NCI-H2196 treated with DMSO at 0.1 percent for 48 hours (cell line): ENCODE measurements around the gene NUDT14.

Experiments used
- DNase-seq: peaks from one replicate; lab custom pipeline; 2025; ENCODE audit not compliant: unreplicated experiment; lab: John Stamatoyannopoulos, UW

NUDT14 gene

DNA sequence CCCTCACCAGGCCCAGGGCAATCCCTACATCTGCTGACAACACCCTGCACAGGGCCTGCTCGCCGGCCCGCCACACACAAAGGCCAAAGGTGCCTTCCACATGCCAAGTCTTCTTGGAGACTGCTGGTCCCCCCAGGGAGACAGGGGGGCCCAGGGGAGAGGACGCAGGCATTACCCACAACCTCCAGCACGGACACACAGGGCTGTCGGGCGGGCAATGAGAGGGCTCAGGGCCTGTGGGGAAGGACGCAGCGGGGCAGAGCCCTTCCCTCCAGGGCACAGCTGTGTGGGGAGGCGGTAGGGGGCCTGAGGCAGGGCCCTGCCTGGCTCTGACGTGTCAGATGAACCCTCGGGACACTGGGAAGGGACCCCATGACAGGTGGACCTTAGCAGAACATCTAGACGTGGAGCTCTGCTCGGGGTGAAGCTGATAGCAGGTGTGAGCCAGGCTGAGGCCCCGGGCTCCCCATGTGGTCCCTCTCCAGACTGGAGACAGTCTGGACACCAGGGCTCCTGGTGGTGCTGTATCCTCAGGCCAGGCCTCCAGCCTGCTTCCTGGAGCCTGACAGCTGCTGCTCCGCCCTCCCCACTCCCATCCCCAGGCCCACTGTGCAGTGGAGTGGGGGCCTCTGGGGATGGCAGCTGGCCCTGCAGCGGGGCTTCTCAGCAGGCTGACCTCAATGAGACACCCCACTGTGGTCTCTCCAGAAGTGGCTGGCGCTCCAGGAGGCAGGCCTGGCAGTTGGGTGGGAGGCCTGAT lies 31.6 kb upstream of the NUDT14 start:
- DNase-seq, result no peak

DNA sequence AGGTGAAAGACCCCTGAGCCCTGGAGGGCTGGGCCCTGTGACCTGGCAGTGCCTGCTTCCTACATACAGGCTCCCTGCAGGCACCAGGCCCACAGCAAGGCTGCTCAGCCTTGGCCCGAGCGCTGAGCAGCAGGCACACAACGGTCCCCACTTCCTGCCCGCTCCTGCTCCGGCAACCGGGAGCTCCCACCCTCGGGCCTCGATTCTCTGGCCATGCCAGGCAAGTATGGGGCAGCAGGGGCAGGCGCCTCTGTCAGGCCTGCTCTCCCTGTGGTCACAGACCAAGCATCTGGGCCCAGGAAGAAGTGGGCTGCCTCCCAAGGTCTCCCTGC lies 30.6 kb upstream of the NUDT14 start:
- DNase-seq, result no peak

GRCh38 chr14:105211086-105211757 lies 30.1 kb upstream of the NUDT14 start:
- DNase-seq, result no peak

GRCh38 chr14:105210266-105211025 lies 29.3 kb upstream of the NUDT14 start:
- DNase-seq, result no peak

DNA sequence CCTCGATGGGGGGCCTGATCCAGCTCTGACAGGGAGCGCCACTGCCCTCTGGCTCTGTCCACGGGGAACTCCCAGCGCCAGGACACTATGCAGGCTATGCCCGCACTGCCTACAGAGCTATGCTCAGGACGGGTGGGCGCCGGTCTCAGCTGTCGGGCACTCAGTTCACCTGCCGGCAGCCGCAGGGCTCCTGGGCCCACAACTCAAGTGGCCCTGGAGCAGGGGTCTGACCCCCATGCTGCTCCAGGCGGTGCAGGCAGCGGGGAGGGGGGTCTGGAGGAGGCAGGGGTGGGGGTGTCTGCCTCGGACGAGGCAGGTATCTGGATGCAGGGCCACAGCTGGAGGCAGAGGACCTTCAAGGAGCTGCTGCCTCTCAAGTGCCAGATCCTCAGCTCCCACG lies 28.5 kb upstream of the NUDT14 start:
- no peak for DNase-seq

DNA sequence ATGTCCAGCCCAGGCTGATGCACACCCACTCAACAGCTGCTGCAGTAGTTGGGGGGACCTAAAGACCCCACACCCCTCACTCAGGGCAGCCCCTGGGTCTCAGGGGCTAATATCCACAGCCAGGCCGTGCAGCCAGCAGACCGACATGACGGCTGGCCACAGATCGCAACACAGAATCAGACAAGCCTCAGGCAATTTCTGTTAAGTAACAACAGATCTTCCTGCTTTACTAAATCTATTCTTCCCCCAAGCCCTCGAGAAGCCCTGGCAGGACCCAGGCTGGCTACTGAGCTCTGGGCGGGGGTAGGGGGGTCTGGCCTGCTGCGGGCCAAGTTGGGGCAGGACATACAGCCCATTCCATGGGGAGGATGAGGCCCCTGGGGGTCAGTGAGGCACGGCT lies 28.0 kb upstream of the NUDT14 start:
- DNase-seq, result no peak

- no peak for DNase-seq
Observed at GRCh38 chr14:105208738-105209075, 27.6 kb upstream of the NUDT14 start.

DNA sequence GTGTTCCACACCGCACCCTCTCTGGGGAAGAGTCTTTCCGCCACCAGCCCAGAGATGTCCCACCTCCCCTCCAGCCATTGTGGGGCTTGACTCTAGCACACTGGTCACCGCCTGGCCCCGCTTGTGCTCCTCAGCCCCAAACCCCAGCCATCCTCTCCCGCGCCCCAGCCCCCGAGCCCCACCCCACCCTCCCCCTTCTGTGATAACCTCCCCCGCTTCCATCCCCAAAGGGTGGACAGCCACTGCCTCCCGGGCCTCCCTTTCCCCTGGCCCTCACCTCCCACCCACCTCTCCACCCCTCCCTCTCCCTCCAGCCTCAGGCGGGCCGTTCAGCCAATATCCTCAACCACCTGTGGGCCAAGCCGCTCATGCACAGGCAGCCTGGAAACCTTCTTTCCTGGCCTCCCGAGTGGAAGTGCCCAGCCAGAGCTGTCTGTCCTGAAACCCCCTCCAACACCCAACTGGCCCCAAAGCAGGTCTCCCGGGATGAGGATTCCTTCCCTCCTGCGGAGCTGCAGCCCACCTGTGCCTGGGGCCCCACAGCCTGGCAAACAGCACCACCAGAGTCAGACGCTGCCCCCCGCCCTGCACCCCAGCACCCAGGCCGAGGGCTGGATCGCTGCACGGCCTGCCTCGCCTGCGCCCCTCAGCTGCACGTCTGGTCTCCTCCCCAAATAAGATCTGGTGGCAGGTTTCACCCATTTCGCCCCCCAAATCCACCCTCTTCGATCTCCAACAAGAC lies 27.1 kb upstream of the NUDT14 start:
- DNase-seq, result no peak

DNA sequence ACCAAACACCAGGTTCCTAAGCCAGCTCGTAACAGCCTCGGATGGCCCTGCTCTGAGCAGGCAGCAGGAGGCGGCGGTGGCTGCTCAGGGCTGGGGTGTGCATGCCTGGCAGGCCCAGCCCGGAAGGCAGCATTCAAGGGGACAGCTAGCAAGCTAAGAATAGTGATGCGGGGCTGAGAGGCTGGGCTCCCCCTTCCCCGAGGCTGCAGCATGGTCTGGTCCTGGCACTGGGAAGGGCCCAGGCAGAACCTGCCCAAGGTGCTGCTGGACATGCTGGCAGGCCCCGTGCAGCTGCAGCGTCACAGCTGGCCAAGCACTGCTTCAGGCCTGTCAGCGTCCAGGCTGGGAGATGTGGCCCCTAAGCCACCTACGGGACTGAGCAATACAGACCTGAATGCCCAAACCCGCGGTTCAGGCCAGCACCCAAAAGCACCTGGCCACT lies 26.4 kb upstream of the NUDT14 start:
- no peak for DNase-seq

DNA sequence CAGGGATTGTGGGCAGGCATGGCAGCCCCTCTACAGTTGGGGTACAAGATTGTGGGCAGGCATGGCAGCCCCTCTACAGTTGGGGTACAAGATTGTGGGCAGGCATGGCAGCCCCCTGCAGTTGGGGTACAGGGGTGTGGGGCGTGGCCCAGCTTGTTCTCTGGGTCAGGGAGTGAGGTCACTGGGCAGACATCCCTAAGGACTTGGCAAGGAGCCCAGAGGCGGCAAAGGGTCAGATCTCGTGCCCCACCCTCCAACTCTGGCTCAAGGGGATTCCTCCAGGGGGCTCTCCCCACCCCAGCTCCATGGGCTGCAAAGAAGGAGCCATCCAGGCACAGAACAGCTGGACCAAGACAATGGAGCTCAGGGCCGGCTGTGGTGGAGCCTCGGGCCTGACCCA lies 25.8 kb upstream of the NUDT14 start:
- DNase-seq, result no peak

DNA sequence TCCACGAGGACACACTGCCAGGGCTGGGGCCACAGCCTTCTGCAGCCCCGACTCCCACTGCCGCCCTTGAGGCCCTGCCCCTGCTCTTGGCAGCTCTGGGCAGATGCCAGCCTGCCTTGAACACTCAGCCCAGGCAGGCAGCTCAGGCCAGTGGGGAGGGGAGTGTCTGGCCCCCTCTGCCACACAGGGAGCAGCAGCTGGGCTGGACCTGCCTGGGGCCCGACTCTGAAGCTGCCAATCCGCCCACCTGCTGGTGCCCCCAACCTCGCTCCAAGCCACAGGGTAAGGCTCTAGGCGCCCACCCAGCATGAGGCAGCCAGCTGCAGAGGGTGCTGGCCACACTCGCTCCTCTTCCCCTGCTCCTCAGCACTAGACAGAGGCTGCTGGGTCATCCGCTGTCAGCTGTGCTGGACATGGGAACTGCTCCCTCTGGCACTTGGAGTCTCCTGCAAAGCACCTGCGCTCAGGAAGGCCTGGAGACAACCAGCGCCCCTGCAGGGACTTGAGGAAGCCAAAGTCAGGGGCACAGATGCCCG lies 24.6 kb upstream of the NUDT14 start:
- no peak for DNase-seq

DNA sequence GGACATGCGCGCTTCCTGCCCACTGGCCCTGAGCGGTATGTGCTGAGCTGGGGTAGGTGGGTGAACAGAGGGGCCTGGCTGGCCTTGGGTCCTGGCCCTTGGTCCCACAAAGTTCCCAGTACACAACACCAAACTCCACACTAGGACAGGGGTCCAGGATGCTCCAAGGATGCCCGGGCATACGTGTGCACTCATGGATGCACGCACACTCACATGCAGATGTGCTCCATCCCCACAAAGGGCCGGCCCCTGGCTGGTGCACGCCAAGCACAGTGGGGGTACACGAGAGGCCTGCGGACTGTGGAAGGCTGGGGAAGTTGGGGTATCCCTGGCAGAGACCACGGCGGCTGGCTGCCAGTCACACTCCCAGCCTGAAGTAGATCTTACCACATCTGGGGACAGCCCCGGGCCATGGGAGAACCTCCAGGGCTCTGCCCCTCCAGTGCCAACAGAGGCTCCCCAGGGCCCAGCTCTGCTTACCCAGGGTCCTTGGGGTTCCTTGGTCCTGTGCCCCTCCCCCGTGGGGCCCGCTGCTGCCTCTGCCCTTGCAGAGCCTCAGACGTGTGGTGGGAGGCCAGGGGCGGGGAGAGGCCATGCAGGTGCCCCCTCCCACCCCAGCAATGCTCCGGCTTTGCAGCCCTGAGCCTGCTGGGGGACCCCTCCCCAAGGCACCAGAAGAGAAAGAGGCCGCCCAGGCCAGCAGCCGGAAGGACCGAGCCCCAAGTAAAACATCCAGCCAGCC lies 24.0 kb upstream of the NUDT14 start:
- DNase-seq, result no peak

- no peak for DNase-seq
Observed at GRCh38 chr14:105204206-105204930, 23.3 kb upstream of the NUDT14 start.

- no peak for DNase-seq
Observed at GRCh38 chr14:105203701-105204100, 22.6 kb upstream of the NUDT14 start.

DNA sequence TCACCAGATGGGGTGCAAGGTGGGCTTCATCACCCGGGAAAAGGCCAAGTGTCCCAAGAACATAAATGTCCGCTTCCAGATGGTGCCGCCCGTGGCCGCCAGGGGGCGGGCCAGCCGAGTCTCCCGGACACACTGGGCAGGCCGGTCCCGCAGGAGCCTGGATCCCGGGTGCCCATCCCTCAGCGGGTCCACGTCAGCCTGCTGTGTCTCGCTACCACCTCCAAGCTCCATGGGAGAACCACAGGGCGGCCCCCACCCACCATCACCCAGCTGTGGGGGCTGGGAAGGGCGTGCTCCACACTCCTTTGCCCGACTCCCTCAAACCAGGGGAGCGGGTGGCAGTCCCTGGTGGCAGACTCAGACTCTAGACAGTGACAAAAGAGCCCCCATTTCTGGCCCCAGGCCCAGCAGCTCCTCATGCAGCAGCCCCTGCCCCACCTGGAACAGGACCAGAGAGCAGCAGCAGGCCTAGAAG lies 22.0 kb upstream of the NUDT14 start:
- DNase-seq, result no peak

DNA sequence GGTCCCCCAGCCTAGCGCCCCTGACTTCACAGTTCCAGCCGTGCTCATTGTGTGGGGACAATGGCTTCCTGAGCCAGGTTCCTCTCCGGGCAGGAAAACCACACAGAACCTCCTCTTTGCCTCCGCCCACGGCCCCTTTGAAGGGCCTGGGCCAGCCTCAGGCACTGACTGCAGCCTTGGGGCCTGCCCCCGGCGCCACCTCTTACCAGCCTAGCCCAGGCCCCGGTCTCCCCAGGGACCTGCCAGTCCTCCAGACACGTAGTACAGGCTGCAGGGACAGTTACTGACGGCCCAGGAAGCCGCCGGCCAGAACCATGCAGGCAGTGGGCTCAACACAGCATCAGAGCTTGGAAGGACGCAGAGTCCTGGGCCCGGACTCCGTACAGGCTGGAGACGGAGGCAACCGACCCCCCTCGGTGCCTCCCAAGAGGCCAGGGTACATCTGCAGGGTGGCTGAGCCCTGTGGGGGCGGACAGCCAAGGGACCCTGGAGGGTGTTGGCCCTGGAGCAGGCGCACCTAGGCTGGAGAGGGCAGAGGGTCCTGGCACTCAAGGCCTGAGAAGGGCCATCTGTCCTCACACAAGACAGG lies 20.9 kb upstream of the NUDT14 start:
- DNase-seq, result no peak

DNA sequence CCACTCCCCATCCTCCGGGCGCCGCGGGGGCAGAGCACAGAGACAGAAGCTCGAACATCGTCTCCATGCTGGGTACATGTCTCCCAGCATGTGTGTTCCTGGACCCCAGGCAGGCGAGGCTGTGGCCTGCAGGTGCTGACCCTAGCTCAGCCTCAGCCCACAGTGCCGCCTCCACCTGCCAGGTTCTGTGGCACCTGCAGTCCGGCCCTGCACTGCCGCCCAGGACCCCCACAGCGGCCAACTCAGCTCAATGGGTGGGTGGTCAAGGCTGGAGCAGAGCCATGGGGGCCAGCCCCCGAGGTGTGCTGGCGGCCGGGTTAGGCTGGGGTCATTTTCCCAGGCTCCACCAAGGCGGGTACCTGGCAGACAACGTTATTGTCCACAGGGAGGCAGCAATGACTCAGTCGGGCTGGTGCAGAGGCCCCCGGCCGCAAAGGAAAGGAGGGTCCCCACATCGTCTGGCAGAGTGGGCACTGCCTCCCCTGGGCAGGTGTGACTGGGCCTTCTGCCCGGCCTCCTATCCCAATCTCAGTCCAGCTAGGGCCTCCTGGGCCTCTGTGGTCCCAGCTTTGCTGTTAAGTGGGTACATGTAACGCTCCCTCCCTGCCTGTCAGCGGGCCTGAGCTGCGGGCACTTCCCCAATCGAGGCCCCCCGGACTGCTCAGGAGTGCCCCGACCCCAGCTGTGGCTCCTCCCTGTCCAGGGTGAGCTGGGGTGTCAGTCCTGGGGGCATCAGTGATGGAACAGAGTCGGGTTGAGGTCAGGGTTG lies 20.2 kb upstream of the NUDT14 start:
- no peak for DNase-seq

DNA sequence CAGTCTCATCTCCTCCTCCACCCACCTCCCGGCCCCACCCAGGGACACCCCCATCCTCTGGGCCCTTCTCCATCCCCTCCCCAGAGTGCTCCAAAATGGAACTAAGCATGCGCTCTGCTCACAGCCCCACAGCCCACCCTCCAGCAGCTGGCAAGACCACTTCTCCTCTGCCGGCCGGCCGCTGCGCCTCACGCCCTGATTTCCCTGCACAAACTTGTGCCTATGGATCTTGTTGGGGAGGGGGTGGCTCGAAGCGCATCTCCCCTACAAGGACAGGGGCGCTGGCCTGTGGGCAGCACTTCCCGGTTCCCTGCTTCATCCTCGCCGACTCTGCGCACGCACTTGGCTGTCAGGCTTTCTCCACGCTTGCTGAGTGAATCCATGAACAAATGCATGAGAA lies 19.5 kb upstream of the NUDT14 start:
- no peak for DNase-seq

GRCh38 chr14:105200074-105200473 lies 19.0 kb upstream of the NUDT14 start:
- no peak for DNase-seq
